H9 (cell line): ENCODE measurements around the gene DRD1. TPM values are rescaled to one million over a fixed set of nuclear protein-coding genes. Genes with fewer than 3 reads are reported as not detected.

Source experiments
- DNase-seq: peaks from one replicate; pipeline ENCODE4 v3.0.0-alpha.2; 2017
- H2AFZ ChIP-seq: one replicate; pipeline ENCODE4 v1.6.1; 2013; ENCODE audit warnings: mild to moderate bottlenecking, low read length, control low read depth, moderate library complexity
- H2AK5ac ChIP-seq: 2 replicates; pipeline ENCODE4 v1.6.1; 2013; ENCODE audit warnings: low read length, control low read depth, mixed read lengths; ENCODE audit not compliant: insufficient read length
- H2BK120ac ChIP-seq: one replicate; pipeline ENCODE4 v1.6.1; 2013; ENCODE audit warnings: low read depth, mild to moderate bottlenecking, low read length, control low read depth, inconsistent platforms; ENCODE audit not compliant: poor library complexity, severe bottlenecking
- H2BK12ac ChIP-seq: 2 replicates; pipeline ENCODE4 v1.6.1; 2013; ENCODE audit warnings: low read length, control low read depth, mixed read lengths, low read depth; ENCODE audit not compliant: insufficient read length
- H2BK15ac ChIP-seq: 2 replicates; pipeline ENCODE4 v1.6.1; 2013; ENCODE audit warnings: low read depth, low read length, control low read depth
- H2BK20ac ChIP-seq: one replicate; pipeline ENCODE4 v1.6.1; 2013; ENCODE audit warnings: low read depth, mild to moderate bottlenecking, low read length, control low read depth, inconsistent platforms; ENCODE audit not compliant: poor library complexity, severe bottlenecking
- H2BK5ac ChIP-seq: 2 replicates; pipeline ENCODE4 v1.6.1; 2013; ENCODE audit warnings: low read length, control low read depth, mixed read lengths; ENCODE audit not compliant: insufficient read length
- H3K14ac ChIP-seq: 2 replicates; pipeline ENCODE4 v1.6.1; 2013; ENCODE audit warnings: low read length, control low read depth; ENCODE audit not compliant: insufficient read depth
- H3K18ac ChIP-seq: 2 replicates; pipeline ENCODE4 v1.6.1; 2013; ENCODE audit warnings: low read depth, mild to moderate bottlenecking, mixed read lengths, low read length, control low read depth; ENCODE audit not compliant: insufficient read length
- H3K23ac ChIP-seq: 2 replicates; pipeline ENCODE4 v1.6.1; 2013; ENCODE audit warnings: low read length, control low read depth, mixed read lengths, low read depth; ENCODE audit not compliant: insufficient read length
- H3K23me2 ChIP-seq: 2 replicates; pipeline ENCODE4 v1.6.1; 2013; ENCODE audit warnings: low read depth, mild to moderate bottlenecking, mixed read lengths, low read length, control low read depth; ENCODE audit not compliant: insufficient read length, poor library complexity, severe bottlenecking
- H3K27ac ChIP-seq: 2 replicates; pipeline ENCODE4 v1.5.1; 2013; ENCODE audit warnings: low read length, control low read depth, mixed read lengths, low read depth; ENCODE audit not compliant: insufficient read length
- H3K27me3 ChIP-seq: 2 replicates; pipeline ENCODE4 v1.6.1; 2013; ENCODE audit warnings: low read length, control low read depth, inconsistent platforms; ENCODE audit not compliant: insufficient read depth
- H3K4ac ChIP-seq: 2 replicates; pipeline ENCODE4 v1.6.1; 2013; ENCODE audit warnings: low read depth, mild to moderate bottlenecking, control low read depth, inconsistent platforms, low read length, moderate library complexity
- H3K4me1 ChIP-seq: 2 replicates; pipeline ENCODE4 v1.6.1; 2013; ENCODE audit warnings: low read length, control low read depth, inconsistent platforms; ENCODE audit not compliant: insufficient read depth
- H3K4me2 ChIP-seq: 2 replicates; pipeline ENCODE4 v1.6.1; 2013; ENCODE audit warnings: low read length, control low read depth, mixed read lengths; ENCODE audit not compliant: insufficient read length, insufficient read depth
- H3K56ac ChIP-seq: 2 replicates; pipeline ENCODE4 v1.6.1; 2013; ENCODE audit warnings: low read depth, mild to moderate bottlenecking, mixed read lengths, low read length, control low read depth; ENCODE audit not compliant: insufficient read length
- H3K79me1 ChIP-seq: 2 replicates; pipeline ENCODE4 v1.6.1; 2013; ENCODE audit warnings: low read depth, mild to moderate bottlenecking, moderate library complexity, low read length, control low read depth, inconsistent platforms; ENCODE audit not compliant: insufficient read depth, poor library complexity, severe bottlenecking
- H3K79me2 ChIP-seq: 2 replicates; pipeline ENCODE4 v1.6.1; 2013; ENCODE audit warnings: low read length, control low read depth, inconsistent platforms; ENCODE audit not compliant: insufficient read depth
- H3K9ac ChIP-seq: 2 replicates; pipeline ENCODE4 v1.6.1; 2013; ENCODE audit warnings: low read length, control low read depth, mixed read lengths; ENCODE audit not compliant: insufficient read length; ENCODE audit errors: extremely low read depth
- H3K9me3 ChIP-seq: one replicate; pipeline ENCODE4 v1.6.1; 2013; ENCODE audit warnings: low read depth, low read length, inconsistent platforms; ENCODE audit not compliant: control insufficient read depth
- H3T11ph ChIP-seq: one replicate; pipeline ENCODE4 v1.6.1; 2013; ENCODE audit warnings: mild to moderate bottlenecking, low read length, control low read depth, inconsistent platforms
- H4K20me1 ChIP-seq: one replicate; pipeline ENCODE4 v1.6.1; 2013; ENCODE audit not compliant: control insufficient read depth, insufficient read length, insufficient read depth
- H4K5ac ChIP-seq: 2 replicates; pipeline ENCODE4 v1.6.1; 2013; ENCODE audit warnings: low read depth, mild to moderate bottlenecking, mixed read lengths, low read length, control low read depth; ENCODE audit not compliant: insufficient read length
- H4K8ac ChIP-seq: replicated peaks from 2 replicates; pipeline ENCODE4 v1.6.1; 2013; ENCODE audit warnings: low read length, control low read depth, mixed read lengths, low read depth; ENCODE audit not compliant: insufficient read length
- H4K91ac ChIP-seq: 2 replicates; pipeline ENCODE4 v1.6.1; 2013; ENCODE audit warnings: low read depth, mild to moderate bottlenecking, moderate library complexity, mixed read lengths, low read length, control low read depth; ENCODE audit not compliant: insufficient read length
- H3K27ac Mint-ChIP-seq, 3 experiments: 2 replicates in 2 of 3; 3 replicates in 1 of 3; pipeline ENCODE4 v1.8.0; 2020 to 2021; ENCODE audit warnings: mixed read lengths in 3 of 3, mild to moderate bottlenecking in 1 of 3, moderate library complexity in 1 of 3
- H3K27me3 Mint-ChIP-seq: 2 replicates; pipeline ENCODE4 v1.8.0; 2021; ENCODE audit warnings: low read depth, mild to moderate bottlenecking, moderate library complexity, mixed read lengths
- H3K36me3 Mint-ChIP-seq, 3 experiments: 2 replicates in 2 of 3; 3 replicates in 1 of 3; pipeline ENCODE4 v1.8.0; 2020 to 2021; ENCODE audit warnings: low read depth in 3 of 3, mixed read lengths in 3 of 3; ENCODE audit not compliant: insufficient read depth in 1 of 3
- H3K4me1 Mint-ChIP-seq, 2 experiments: 2 replicates each; pipeline ENCODE4 v1.8.0; 2020; ENCODE audit warnings: mixed read lengths in 2 of 2
- H3K4me3 Mint-ChIP-seq, 2 experiments: 2 replicates in 1 of 2; 3 replicates in 1 of 2; pipeline ENCODE4 v1.8.0; 2020 to 2021; ENCODE audit warnings: mild to moderate bottlenecking in 2 of 2, mixed read lengths in 2 of 2, moderate library complexity in 1 of 2
- H3K9me3 Mint-ChIP-seq, 2 experiments: 2 replicates in 1 of 2; 3 replicates in 1 of 2; pipeline ENCODE4 v1.8.0; 2020; ENCODE audit warnings: mild to moderate bottlenecking in 2 of 2, mixed read lengths in 2 of 2, moderate library complexity in 1 of 2
- CTCF ChIP-seq: fragments of 200-600 bp; sonication (generic); conservative IDR thresholded peaks from 3 replicates; pipeline ENCODE4 v1.8.0; 2021; ENCODE audit warnings: antibody characterized with exemption, mild to moderate bottlenecking
- WGBS: extraction: QIAGEN DNeasy Blood & Tissue Kit; methylation state at CpG from one replicate; pipeline ENCODE4 v1.1.7; 2013; ENCODE audit warnings: missing lambda C conversion rate, low lambda C conversion rate, mixed read lengths; ENCODE audit not compliant: insufficient read length; ENCODE audit errors: extremely low coverage; 5-methylcytosine and 5-hydroxymethylcytosine counted together
- total RNA-seq: library from RNA; stranded (reverse); gene quantifications from 2 replicates; pipeline ENCODE4 v1.2.1, GENCODE V29; 2021

DRD1 gene
- total RNA-seq, 1 experiment from 2014 or later: not detected

GRCh38 chr5:175470781-175471180, 26.8 kb upstream of the DRD1 start:
- Histone ChIP-seq H4K8ac (no peak overlapping the region), H3K23ac (no peak overlapping the region), H3K79me2 (no peaks in the 10 kb centered on the region), H2BK20ac (no peak overlapping the region), H3K56ac (no peak overlapping the region), H3K9ac (no peak overlapping the region), H3K18ac (no peak overlapping the region), H4K5ac (no peak overlapping the region), H3K79me1 (no peaks in the 10 kb centered on the region), H4K20me1 (no peaks in the 10 kb centered on the region), H3K14ac (no peak overlapping the region), H3K4ac (no peak overlapping the region), H2AK5ac (no peak overlapping the region), H3K27me3 (no peaks in the 10 kb centered on the region), H2AFZ (no peak overlapping the region), H3T11ph (no peak overlapping the region), H3K23me2 (no peaks in the 10 kb centered on the region), H4K91ac (no peak overlapping the region), H3K4me2 (no peak overlapping the region), H2BK15ac (no peak overlapping the region), H3K27ac (no peak overlapping the region), H3K4me1 (no peaks in the 10 kb centered on the region), H2BK12ac (no peak overlapping the region), H2BK5ac (no peak overlapping the region), H2BK120ac (no peak overlapping the region), H3K9me3 (no peaks in the 10 kb centered on the region)
- Mint-ChIP-seq H3K4me1 (peaks cover 0 to 2% of the 10 kb centered on the region in 2 experiments; a peak in 1 of 4 replicates), H3K27me3 (peaks cover 27% of the 10 kb centered on the region), H3K36me3 (no peaks in the 10 kb centered on the region), H3K9me3 (no peaks in the 10 kb centered on the region; a peak in 1 of 5 replicates), H3K27ac (no peak overlapping the region), H3K4me3 (no peak overlapping the region)
- no CpG with 5 or more reads among the region's 5 CpGs for WGBS
- no peak for TF ChIP-seq CTCF
- no peak for DNase-seq
